PFSK-1 (cell line): ENCODE results near the gene GPR179.

ENCODE experiments used
- FOXP2 ChIP-seq: optimal IDR thresholded peaks from 2 replicates; pipeline ENCODE3; 2011; ENCODE audit warnings: borderline replicate concordance, control low read depth, inconsistent platforms; ENCODE audit not compliant: insufficient read depth; ENCODE audit errors: extremely low read length, extremely low read depth
- POLR2AphosphoS5 ChIP-seq: IDR thresholded peaks from 2 replicates; pipeline ENCODE4 v1.6.1; 2012; ENCODE audit warnings: low read depth, mild to moderate bottlenecking, control low read depth, low read length, moderate library complexity
- SIN3A ChIP-seq: IDR thresholded peaks from 2 replicates; pipeline ENCODE4 v1.6.1; 2012; ENCODE audit warnings: mild to moderate bottlenecking, low read length, moderate library complexity, borderline replicate concordance; ENCODE audit not compliant: insufficient read depth
- TAF1 ChIP-seq: IDR thresholded peaks from 2 replicates; pipeline ENCODE4 v1.6.1; 2012; ENCODE audit warnings: low read length, control low read depth, borderline replicate concordance; ENCODE audit not compliant: insufficient read depth
- TF ChIP-seq, protein P1 (sequence below), 2 experiments: IDR thresholded peaks; 2 replicates each; pipeline versions ENCODE4 v1.6.1 to v1.8.0; 2011 to 2012; ENCODE audit warnings: low read depth in 2 of 2, low read length in 2 of 2, control low read depth in 1 of 2, inconsistent platforms in 1 of 2, mild to moderate bottlenecking in 1 of 2, moderate library complexity in 1 of 2; ENCODE audit not compliant: insufficient read depth in 1 of 2

Gene GPR179

DNA sequence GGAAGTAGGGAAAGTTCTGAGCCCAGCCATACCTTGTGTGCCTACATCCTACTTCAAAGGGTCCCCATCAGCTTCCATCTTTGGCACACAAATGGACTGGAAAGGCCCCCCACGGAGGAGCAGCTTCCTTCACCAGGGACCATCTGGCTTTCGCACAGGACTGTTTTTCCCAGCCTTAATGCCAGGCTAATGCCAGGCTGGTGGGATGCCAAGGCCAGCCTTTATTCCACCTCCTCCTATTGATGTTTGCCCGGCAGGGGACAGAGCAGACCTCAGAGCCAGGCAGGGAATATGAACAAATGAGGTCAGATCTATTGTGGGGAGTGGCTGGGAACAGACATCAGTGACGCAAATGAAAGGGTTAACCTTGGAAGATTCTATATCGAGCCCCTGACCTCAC lies 5.7 kb downstream of the GPR179 start:
- no peak for TF ChIP-seq TAF1
- TF ChIP-seq POLR2AphosphoS5 = no peak
- TF ChIP-seq SIN3A = no peak
- TF ChIP-seq, protein P1, sequence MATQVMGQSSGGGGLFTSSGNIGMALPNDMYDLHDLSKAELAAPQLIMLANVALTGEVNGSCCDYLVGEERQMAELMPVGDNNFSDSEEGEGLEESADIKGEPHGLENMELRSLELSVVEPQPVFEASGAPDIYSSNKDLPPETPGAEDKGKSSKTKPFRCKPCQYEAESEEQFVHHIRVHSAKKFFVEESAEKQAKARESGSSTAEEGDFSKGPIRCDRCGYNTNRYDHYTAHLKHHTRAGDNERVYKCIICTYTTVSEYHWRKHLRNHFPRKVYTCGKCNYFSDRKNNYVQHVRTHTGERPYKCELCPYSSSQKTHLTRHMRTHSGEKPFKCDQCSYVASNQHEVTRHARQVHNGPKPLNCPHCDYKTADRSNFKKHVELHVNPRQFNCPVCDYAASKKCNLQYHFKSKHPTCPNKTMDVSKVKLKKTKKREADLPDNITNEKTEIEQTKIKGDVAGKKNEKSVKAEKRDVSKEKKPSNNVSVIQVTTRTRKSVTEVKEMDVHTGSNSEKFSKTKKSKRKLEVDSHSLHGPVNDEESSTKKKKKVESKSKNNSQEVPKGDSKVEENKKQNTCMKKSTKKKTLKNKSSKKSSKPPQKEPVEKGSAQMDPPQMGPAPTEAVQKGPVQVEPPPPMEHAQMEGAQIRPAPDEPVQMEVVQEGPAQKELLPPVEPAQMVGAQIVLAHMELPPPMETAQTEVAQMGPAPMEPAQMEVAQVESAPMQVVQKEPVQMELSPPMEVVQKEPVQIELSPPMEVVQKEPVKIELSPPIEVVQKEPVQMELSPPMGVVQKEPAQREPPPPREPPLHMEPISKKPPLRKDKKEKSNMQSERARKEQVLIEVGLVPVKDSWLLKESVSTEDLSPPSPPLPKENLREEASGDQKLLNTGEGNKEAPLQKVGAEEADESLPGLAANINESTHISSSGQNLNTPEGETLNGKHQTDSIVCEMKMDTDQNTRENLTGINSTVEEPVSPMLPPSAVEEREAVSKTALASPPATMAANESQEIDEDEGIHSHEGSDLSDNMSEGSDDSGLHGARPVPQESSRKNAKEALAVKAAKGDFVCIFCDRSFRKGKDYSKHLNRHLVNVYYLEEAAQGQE (IDR thresholded peaks at IDR 0.05; ENCODE audit: insufficient read depth in 1 of 2, low read depth in 2 of 2, low read length in 2 of 2) = no peak
- TF ChIP-seq FOXP2 = no peak

DNA sequence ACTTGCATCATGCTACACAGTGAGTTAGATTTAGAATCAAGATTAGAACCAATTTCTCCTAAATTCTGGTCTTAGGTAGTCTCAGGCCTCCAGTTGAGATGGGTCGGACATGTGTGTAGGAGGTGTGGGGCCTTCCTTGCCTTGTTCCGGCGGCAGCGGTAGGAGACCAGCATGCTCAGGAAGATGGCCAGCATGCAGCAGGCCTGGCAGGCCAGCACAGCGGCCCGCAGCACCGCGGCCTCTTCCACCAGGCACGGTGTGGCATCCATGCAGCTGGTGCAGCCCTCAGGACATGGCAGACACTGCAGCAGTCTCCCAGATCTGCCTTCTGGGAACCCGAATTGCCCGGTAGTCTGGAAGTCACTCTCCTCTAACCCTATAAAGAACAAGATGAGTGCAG lies 6.9 kb downstream of the GPR179 start:
- TF ChIP-seq, protein P1 (IDR thresholded peaks at IDR 0.05; ENCODE audit: insufficient read depth in 1 of 2, low read depth in 2 of 2, low read length in 2 of 2) = no peak
- TF ChIP-seq POLR2AphosphoS5 (no peak), FOXP2 (no peak), TAF1 (no peak), SIN3A (no peak)

DNA sequence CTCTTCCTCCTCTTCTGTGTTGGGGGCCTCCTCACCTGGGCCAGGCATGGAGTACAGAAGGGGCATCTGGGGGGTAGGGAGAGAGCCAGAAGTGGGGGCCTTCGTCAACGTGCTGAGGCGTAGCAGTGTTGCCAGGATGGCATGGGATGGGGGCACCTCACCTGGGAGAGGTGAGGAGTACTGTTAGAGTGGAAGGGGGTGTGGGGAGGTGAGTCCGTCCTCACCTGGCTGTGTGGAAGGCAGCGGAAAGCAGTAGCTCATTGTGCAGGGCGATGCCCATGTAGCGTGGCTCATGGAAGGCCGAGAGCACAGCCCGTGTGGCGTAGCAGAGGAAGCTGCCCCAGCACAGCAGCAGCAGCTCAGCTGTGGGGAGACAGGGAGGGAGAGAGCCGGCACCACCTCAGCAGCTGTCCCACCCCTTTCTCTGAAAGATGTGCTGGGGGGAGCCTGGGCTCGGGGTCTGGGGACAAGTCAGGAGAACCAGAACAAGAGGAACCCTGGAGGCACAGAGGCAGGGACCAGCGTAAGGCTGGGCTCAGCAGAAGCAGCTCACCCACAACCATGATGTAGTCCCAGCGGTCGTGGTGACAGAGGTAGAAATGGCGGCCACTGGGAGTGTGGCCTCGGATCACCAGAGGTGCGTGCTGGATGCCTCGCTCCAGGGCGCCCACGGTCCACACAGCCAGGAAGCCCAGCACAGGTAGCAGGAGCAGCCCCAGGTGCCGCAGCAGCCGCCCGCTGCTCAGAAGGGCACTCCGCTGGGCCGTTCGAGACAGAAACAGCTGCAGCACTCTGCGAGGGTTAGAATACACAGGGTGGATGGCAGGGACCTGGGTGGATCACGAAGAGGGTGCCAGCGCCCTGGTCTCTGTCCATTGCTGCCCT lies 9.0 kb downstream of the GPR179 start:
- TF ChIP-seq TAF1 (no peak), FOXP2 (no peak), SIN3A (no peak), POLR2AphosphoS5 (no peak)
- TF ChIP-seq, protein P1 (IDR thresholded peaks at IDR 0.05; ENCODE audit: insufficient read depth in 1 of 2, low read depth in 2 of 2, low read length in 2 of 2) = no peak

DNA sequence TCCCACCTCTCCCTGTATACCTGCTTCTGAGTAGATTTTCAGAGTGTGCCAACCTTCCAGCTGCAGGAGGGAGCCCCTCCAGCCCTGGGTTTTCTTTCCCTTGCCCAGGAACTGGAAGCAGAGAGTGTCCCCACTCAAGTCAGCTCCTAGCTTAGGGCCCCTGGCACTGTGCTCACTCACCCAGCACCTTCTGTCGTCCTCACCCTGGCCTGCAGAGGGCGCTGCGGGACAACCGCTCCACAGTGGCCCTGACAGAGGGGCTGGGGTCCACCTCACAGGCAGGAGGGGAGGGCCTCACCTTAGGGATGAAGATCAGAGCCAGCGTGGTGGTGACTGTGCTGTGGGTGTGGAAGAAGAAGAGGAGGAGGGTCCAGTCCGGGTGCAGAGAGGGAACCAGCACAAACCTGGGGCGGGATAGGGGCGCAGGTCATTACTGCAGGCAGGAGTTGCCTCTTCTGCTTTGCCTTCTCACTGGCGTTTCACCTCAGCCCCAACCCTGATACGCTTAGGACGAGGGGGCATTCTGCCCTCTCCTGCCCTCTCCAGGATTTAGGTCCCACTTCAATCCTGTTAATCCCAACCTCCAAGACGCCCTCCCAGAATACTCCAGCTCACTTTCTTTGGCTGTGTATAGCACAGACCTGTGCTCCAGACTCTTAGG lies 10.0 kb downstream of the GPR179 start:
- TF ChIP-seq FOXP2 (no peak), POLR2AphosphoS5 (no peak), SIN3A (no peak), TAF1 (no peak)
- TF ChIP-seq, protein P1 (IDR thresholded peaks at IDR 0.05; ENCODE audit: insufficient read depth in 1 of 2, low read depth in 2 of 2, low read length in 2 of 2) = no peak
